Measurements from ENCODE around the gene TRERF1. TPM values are rescaled to one million over a fixed set of nuclear protein-coding genes. Genes with fewer than 3 reads are reported as not detected.

Gene TRERF1
- polyA plus RNA-seq, 1 experiment = 3.5 TPM

DNA sequence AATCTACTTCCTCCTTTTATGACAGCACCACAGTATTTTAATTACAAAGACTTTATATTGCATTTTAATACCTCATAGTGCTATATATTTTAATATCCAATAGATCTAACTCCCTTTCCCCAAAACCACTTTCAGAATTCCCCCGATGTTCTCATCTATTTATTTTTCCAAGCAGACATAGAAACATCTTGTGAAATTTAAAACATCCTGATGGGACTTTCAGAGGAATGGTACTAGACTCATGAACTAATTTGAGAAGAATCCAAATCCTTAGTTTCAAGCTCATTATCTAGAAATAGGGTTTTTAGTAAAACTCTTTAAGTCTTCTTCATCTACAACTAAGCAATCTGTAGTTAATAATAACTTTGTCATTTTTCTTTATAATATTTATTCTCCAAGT is 97.0 kb downstream of the TRERF1 start:
- DNase-seq (ENCODE audit: low read depth) = no peak
- no peaks in the 10 kb centered on the region; the same call in 1 of the 2 replicates for H3K36me3 ChIP-seq (ENCODE audit: control insufficient read depth, insufficient read depth, low read length)
- ChIA-PET POLR2A (no interaction called here), CTCF (no interaction called here)
- H3K4me3 ChIP-seq (ENCODE audit: low read depth, low read length) = no peak overlapping the region
- H3K27me3 ChIP-seq (ENCODE audit: control insufficient read depth, insufficient read depth, low read length) = no peaks in the 10 kb centered on the region
- TF ChIP-seq, protein P1, sequence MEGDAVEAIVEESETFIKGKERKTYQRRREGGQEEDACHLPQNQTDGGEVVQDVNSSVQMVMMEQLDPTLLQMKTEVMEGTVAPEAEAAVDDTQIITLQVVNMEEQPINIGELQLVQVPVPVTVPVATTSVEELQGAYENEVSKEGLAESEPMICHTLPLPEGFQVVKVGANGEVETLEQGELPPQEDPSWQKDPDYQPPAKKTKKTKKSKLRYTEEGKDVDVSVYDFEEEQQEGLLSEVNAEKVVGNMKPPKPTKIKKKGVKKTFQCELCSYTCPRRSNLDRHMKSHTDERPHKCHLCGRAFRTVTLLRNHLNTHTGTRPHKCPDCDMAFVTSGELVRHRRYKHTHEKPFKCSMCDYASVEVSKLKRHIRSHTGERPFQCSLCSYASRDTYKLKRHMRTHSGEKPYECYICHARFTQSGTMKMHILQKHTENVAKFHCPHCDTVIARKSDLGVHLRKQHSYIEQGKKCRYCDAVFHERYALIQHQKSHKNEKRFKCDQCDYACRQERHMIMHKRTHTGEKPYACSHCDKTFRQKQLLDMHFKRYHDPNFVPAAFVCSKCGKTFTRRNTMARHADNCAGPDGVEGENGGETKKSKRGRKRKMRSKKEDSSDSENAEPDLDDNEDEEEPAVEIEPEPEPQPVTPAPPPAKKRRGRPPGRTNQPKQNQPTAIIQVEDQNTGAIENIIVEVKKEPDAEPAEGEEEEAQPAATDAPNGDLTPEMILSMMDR (IDR thresholded peaks at IDR 0.05; ENCODE audit: insufficient read depth, low read depth, low read length) = no peak

DNA sequence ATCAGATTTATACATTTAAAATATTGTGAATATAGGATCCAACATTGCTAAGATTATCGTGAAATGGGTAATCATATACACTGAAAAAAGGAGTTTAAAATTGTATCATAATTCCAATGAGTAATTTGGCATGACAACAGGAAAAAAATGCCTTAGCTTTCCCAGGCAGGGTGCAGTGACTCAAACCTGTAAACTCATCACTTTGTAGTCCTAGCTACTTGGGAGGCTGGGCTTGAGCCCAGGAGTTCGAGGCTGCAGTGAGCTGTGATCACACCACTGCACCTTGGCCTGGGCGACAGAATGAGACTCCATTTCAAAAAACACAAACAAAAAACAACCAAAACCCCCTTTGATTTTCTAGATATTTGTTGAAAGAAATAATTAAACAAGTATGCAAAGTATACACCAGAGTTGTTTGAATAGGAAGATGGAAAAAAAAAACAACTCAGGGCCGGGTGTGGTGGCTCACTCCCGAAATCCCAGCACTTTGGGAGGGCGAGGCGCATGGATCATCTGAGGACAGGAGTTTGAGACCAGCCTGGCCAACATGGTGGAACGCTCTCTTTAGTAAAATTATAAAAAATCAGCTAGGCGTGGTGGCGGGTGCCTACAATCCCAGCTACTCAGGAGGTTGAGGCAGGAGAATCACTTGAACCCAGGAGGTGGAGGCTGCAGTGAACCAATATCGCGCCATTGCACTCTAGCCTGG is 98.7 kb downstream of the TRERF1 start:
- POLR2A ChIA-PET = interaction anchor here (0.6 kb wide), 1 partner anchor 100 kb away, joined by 17 read pairs; no protein-coding TSS in a partner anchor
- Histone ChIP-seq H3K4me3 (ENCODE audit: low read depth, low read length) (no peak overlapping the region), H3K27me3 (ENCODE audit: control insufficient read depth, insufficient read depth, low read length) (no peaks in the 10 kb centered on the region), H3K36me3 (ENCODE audit: control insufficient read depth, insufficient read depth, low read length) (no peaks in the 10 kb centered on the region; the same call in 1 of the 2 replicates)
- no peak for DNase-seq (ENCODE audit: low read depth)
- TF ChIP-seq, protein P1 (IDR thresholded peaks at IDR 0.05; ENCODE audit: insufficient read depth, low read depth, low read length) = no peak
- CTCF ChIA-PET = interaction anchor here (0.8 kb wide), 1 partner anchor 96 kb away, joined by 3 read pairs; no protein-coding TSS in a partner anchor

DNA sequence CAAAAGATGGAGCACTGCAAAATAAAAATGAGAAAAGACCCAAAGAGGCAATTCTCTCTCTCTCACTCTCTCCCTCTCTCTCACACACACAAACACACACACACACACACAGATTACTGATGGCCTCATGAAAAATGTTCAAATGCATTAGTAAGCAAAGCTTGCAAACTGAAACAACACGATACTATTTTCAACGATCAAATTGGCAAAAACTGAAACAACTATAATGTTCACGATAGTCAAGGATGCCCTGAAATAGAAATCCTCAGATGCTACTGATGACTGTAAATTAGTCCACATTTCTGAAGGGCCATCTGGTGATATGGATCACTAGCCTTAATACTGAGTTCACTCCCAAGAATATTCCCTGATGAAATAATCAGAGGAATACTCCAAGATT is 100.8 kb downstream of the TRERF1 start:
- no peak overlapping the region for H3K4me3 ChIP-seq (ENCODE audit: low read depth, low read length)
- TF ChIP-seq, protein P1 (IDR thresholded peaks at IDR 0.05; ENCODE audit: insufficient read depth, low read depth, low read length) = no peak
- POLR2A ChIA-PET = no interaction called here
- CTCF ChIA-PET = interaction anchor here (0.9 to 1.8 kb wide), 3 partner anchors 73 to 197 kb away, joined by 3 to 6 read pairs (median 3); no protein-coding TSS in a partner anchor
- DNase-seq (ENCODE audit: low read depth) = no peak
- no peaks in the 10 kb centered on the region; the same call in 1 of the 2 replicates for H3K36me3 ChIP-seq (ENCODE audit: control insufficient read depth, insufficient read depth, low read length)
- no peaks in the 10 kb centered on the region for H3K27me3 ChIP-seq (ENCODE audit: control insufficient read depth, insufficient read depth, low read length)

DNA sequence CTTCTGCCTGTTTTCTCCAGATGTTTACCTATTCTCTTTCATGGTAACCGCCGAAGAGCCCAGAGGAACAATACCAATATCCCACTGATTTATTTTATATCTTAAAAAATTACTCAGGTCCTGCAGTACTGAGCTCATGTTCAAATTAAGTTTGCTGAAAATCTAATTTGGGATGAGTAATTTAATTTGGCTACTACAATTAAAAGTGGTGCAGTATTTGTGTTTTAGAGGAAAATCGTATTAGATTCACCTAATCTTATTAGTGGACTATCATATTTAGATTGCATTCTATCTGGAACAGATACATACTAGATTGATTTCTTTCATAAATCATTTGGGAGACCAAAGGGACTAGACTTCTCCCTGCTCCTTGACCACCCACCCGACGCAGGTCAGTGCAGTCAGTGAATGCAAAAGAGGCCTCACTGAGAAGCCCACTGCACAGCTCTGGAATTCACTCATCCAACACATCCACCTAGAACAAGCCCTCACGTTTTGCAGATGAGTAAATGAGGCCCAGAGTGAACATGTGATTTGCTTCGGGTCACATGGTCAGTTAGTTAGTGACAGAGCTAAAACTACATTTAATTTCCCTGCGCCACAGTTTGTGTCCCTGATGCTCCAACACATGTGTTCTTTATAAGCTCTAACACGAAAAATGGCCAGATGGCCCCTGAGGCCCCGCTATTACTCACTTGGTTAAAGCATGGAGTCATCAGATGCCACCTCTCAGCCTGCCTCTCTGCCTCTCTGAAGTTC is 101.8 kb downstream of the TRERF1 start:
- ChIA-PET POLR2A (no interaction called here), CTCF (interaction anchor here (0.6 to 1.8 kb wide), 6 partner anchors 14 to 198 kb away, joined by 3 to 6 read pairs (median 3); no protein-coding TSS in a partner anchor)
- H3K36me3 ChIP-seq (ENCODE audit: control insufficient read depth, insufficient read depth, low read length) = no peaks in the 10 kb centered on the region
- no peaks in the 10 kb centered on the region for H3K27me3 ChIP-seq (ENCODE audit: control insufficient read depth, insufficient read depth, low read length)
- TF ChIP-seq, protein P1 (IDR thresholded peaks at IDR 0.05; ENCODE audit: insufficient read depth, low read depth, low read length) = no peak
- H3K4me3 ChIP-seq (ENCODE audit: low read depth, low read length) = no peak overlapping the region
- DNase-seq (ENCODE audit: low read depth) = peak; percentile 66

DNA sequence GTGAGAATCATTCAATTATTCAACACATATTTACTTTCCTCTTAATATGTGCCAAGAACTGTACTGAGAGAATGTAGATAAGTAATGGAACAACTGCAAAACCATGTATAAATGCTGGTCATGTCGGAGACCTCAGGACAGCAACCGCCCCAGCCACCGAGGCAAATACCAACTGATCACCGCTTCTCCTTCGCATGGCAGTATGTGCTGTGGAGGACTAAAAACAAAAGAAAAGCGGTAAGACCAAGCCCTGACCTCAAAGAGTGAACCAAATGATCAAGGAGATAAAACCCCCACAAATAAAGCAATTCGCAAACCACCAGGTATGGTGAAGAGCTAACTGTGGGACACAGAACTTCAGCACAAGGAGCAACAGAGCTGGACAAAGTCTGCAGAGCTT is 104.3 kb downstream of the TRERF1 start:
- Histone ChIP-seq H3K27me3 (ENCODE audit: control insufficient read depth, insufficient read depth, low read length) (no peaks in the 10 kb centered on the region), H3K4me3 (ENCODE audit: low read depth, low read length) (no peak overlapping the region), H3K36me3 (ENCODE audit: control insufficient read depth, insufficient read depth, low read length) (0 out of 2 replicates have a peak, but pooled peaks cover 1% of the 10 kb centered on the region)
- no peak for DNase-seq (ENCODE audit: low read depth)
- ChIA-PET POLR2A (no interaction called here), CTCF (no interaction called here)
- TF ChIP-seq, protein P1 (IDR thresholded peaks at IDR 0.05; ENCODE audit: insufficient read depth, low read depth, low read length) = no peak
